WTC11 (cell line): ENCODE results near the gene PCYOX1L. TPM values are rescaled to one million over a fixed set of nuclear protein-coding genes. Genes with fewer than 3 reads are reported as not detected.

Experiments used
- ATAC-seq: fragments of 200-7000 bp; cut with Tn5 transposase; 2 replicates; pipeline ENCODE4 v1.10.0; 2021; ENCODE audit warnings: mild to moderate bottlenecking, moderate library complexity
- CTCF ChIA-PET: fragments of 300-600 bp; sonication (Branson Sonifier 250); formaldehyde crosslinking; loops from one replicate; lab custom pipeline; 2021; ENCODE audit warnings: antibody characterized with exemption; lab: Charles Lee
- POLR2A ChIA-PET: fragments of 350-600 bp; sonication (Branson Sonifier 250); formaldehyde crosslinking; loops from one replicate; lab custom pipeline; 2021; ENCODE audit warnings: antibody characterized with exemption; lab: Charles Lee
- DNase-seq: peaks from one replicate; pipeline ENCODE4 v3.0.0; 2021; ENCODE audit warnings: low spot score
- H3K27ac Mint-ChIP-seq: 2 replicates; pipeline ENCODE4 v1.8.0; 2021; ENCODE audit warnings: mixed read lengths
- H3K27me3 Mint-ChIP-seq: 2 replicates; pipeline ENCODE4 v1.8.0; 2021; ENCODE audit warnings: low read depth, mild to moderate bottlenecking, moderate library complexity, mixed read lengths
- H3K36me3 Mint-ChIP-seq: 2 replicates; pipeline ENCODE4 v1.8.0; 2021; ENCODE audit warnings: mixed read lengths
- H3K4me1 Mint-ChIP-seq: 2 replicates; pipeline ENCODE4 v1.8.0; 2022; ENCODE audit warnings: mixed read lengths
- H3K4me3 Mint-ChIP-seq: 2 replicates; pipeline ENCODE4 v1.8.0; 2021; ENCODE audit warnings: mild to moderate bottlenecking, moderate library complexity, mixed read lengths
- H3K9me3 Mint-ChIP-seq: 2 replicates; pipeline ENCODE4 v1.8.0; 2021; ENCODE audit warnings: mixed read lengths
- AFF4 ChIP-seq: sonication (generic); formaldehyde crosslinking; IDR thresholded peaks from 2 replicates; pipeline ENCODE4 v1.8.1; 2023; ENCODE audit warnings: mild to moderate bottlenecking, missing genetic modification reagents, borderline replicate concordance
- CREB1 ChIP-seq: sonication (generic); formaldehyde crosslinking; IDR thresholded peaks from 2 replicates; pipeline ENCODE4 v1.8.0; 2023; ENCODE audit warnings: mild to moderate bottlenecking, missing genetic modification reagents
- CREM ChIP-seq: sonication (generic); formaldehyde crosslinking; IDR thresholded peaks from 2 replicates; pipeline ENCODE4 v1.8.1; 2022; ENCODE audit warnings: mild to moderate bottlenecking, missing genetic modification reagents, moderate library complexity
- ERG ChIP-seq: fragments of 250-450 bp; sonication (Bioruptor Pico); IDR thresholded peaks from 2 replicates; pipeline ENCODE4 v1.8.0; 2021; ENCODE audit warnings: mild to moderate bottlenecking
- ETV6 ChIP-seq: sonication (generic); formaldehyde crosslinking; IDR thresholded peaks from 2 replicates; pipeline ENCODE4 v1.8.1; 2022; ENCODE audit warnings: mild to moderate bottlenecking, missing genetic modification reagents
- GABPB1 ChIP-seq: sonication (generic); formaldehyde crosslinking; IDR thresholded peaks from 2 replicates; pipeline ENCODE4 v1.8.1; 2023; ENCODE audit warnings: mild to moderate bottlenecking, missing genetic modification reagents
- GTF2I ChIP-seq: fragments of 250-450 bp; sonication (Bioruptor Pico); conservative IDR thresholded peaks from 2 replicates; pipeline ENCODE4 v1.4.0; 2021; ENCODE audit warnings: mild to moderate bottlenecking
- JUN ChIP-seq: sonication (generic); formaldehyde crosslinking; IDR thresholded peaks from 2 replicates; pipeline ENCODE4 v1.8.0; 2023; ENCODE audit warnings: mild to moderate bottlenecking, missing genetic modification reagents
- NR3C1 ChIP-seq: sonication (generic); formaldehyde crosslinking; conservative IDR thresholded peaks from 2 replicates; pipeline ENCODE4 v1.8.1; 2023; ENCODE audit warnings: low read depth, mild to moderate bottlenecking, missing genetic modification reagents
- PRDM15 ChIP-seq: sonication (generic); formaldehyde crosslinking; IDR thresholded peaks from 2 replicates; pipeline ENCODE4 v1.8.0; 2022; ENCODE audit warnings: missing genetic modification reagents
- SMAD3 ChIP-seq: sonication (generic); formaldehyde crosslinking; IDR thresholded peaks from 2 replicates; pipeline ENCODE4 v1.8.0; 2022; ENCODE audit warnings: missing genetic modification reagents, mild to moderate bottlenecking, borderline replicate concordance
- SMAD4 ChIP-seq: sonication (generic); formaldehyde crosslinking; IDR thresholded peaks from 2 replicates; pipeline ENCODE4 v1.8.0; 2022; ENCODE audit warnings: mild to moderate bottlenecking, missing genetic modification reagents
- SOX15 ChIP-seq: fragments of 250-450 bp; sonication (Bioruptor Pico); IDR thresholded peaks from 2 replicates; pipeline ENCODE4 v1.9.0; 2021; ENCODE audit warnings: mild to moderate bottlenecking
- TP53 ChIP-seq: sonication (generic); formaldehyde crosslinking; IDR thresholded peaks from 2 replicates; pipeline ENCODE4 v1.8.1; 2023; ENCODE audit warnings: mild to moderate bottlenecking, missing genetic modification reagents
- ZNF263 ChIP-seq: sonication (generic); formaldehyde crosslinking; IDR thresholded peaks from 2 replicates; pipeline ENCODE4 v1.8.1; 2022; ENCODE audit warnings: low read depth, mild to moderate bottlenecking, moderate library complexity, missing genetic modification reagents
- ZNF281 ChIP-seq: sonication (generic); formaldehyde crosslinking; IDR thresholded peaks from 2 replicates; pipeline ENCODE4 v1.8.0; 2023; ENCODE audit warnings: mild to moderate bottlenecking, missing genetic modification reagents
- ZNF396 ChIP-seq: fragments of 250-450 bp; sonication (Bioruptor Pico); IDR thresholded peaks from 2 replicates; pipeline ENCODE4 v1.8.0; 2021; ENCODE audit warnings: mild to moderate bottlenecking, moderate library complexity, borderline replicate concordance
- total RNA-seq: library from RNA; stranded (reverse); gene quantifications from 3 replicates; pipeline ENCODE4 v1.2.3, GENCODE V29; 2021
- TF ChIP-seq, protein P1 (sequence below): sonication (generic); formaldehyde crosslinking; IDR thresholded peaks from 2 replicates; pipeline ENCODE4 v1.8.1; 2023; ENCODE audit warnings: mild to moderate bottlenecking, missing genetic modification reagents, moderate library complexity
- TF ChIP-seq, protein P2 (sequence below): sonication (generic); formaldehyde crosslinking; IDR thresholded peaks from 2 replicates; pipeline ENCODE4 v1.8.1; 2023; ENCODE audit warnings: mild to moderate bottlenecking, missing genetic modification reagents

Gene PCYOX1L
- total RNA-seq, 1 experiment from 2014 or later = 8.1 TPM

GRCh38 chr5:149407323-149408251 lies 49.7 kb downstream of the PCYOX1L start:
- H3K27me3 Mint-ChIP-seq = no peaks in the 10 kb centered on the region
- no peaks in the 10 kb centered on the region for H3K36me3 Mint-ChIP-seq
- H3K27ac Mint-ChIP-seq = peak overlapping the region; percentile 38; the same call in 1 of the 2 replicates
- CTCF ChIA-PET = interaction anchor here (0.9 to 5.7 kb wide), 8 partner anchors 12 to 41 kb away, joined by 3 to 45 read pairs (median 8); no protein-coding TSS in a partner anchor
- no peak for TF ChIP-seq ETV6 (CRISPR knock-in tag)
- no peak for TF ChIP-seq ZNF281
- no peak for TF ChIP-seq SMAD4 (CRISPR knock-in tag)
- TF ChIP-seq PRDM15 (CRISPR knock-in tag) = no peak
- no peak for TF ChIP-seq ZNF396 (CRISPR knock-in tag)
- TF ChIP-seq GABPB1 = no peak
- no peak for TF ChIP-seq SOX15 (CRISPR knock-in tag)
- no peak for TF ChIP-seq JUN
- TF ChIP-seq ZNF263 (CRISPR knock-in tag) = no peak
- TF ChIP-seq GTF2I = no peak
- TF ChIP-seq ERG (CRISPR knock-in tag) = no peak
- no peak for TF ChIP-seq AFF4 (CRISPR knock-in tag)
- TF ChIP-seq, protein P1, sequence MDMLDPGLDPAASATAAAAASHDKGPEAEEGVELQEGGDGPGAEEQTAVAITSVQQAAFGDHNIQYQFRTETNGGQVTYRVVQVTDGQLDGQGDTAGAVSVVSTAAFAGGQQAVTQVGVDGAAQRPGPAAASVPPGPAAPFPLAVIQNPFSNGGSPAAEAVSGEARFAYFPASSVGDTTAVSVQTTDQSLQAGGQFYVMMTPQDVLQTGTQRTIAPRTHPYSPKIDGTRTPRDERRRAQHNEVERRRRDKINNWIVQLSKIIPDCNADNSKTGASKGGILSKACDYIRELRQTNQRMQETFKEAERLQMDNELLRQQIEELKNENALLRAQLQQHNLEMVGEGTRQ (CRISPR knock-in tag) = no peak
- TF ChIP-seq, protein P2, sequence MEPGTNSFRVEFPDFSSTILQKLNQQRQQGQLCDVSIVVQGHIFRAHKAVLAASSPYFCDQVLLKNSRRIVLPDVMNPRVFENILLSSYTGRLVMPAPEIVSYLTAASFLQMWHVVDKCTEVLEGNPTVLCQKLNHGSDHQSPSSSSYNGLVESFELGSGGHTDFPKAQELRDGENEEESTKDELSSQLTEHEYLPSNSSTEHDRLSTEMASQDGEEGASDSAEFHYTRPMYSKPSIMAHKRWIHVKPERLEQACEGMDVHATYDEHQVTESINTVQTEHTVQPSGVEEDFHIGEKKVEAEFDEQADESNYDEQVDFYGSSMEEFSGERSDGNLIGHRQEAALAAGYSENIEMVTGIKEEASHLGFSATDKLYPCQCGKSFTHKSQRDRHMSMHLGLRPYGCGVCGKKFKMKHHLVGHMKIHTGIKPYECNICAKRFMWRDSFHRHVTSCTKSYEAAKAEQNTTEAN (CRISPR knock-in tag) = no peak
- no peak for TF ChIP-seq CREB1
- TF ChIP-seq NR3C1 (CRISPR knock-in tag) = no peak
- TF ChIP-seq TP53 (CRISPR knock-in tag) = no peak
- no peak for TF ChIP-seq CREM
- TF ChIP-seq SMAD3 = no peak
- H3K9me3 Mint-ChIP-seq = no peaks in the 10 kb centered on the region
- peaks cover 40% of the 10 kb centered on the region for H3K4me1 Mint-ChIP-seq
- DNase-seq (no peak), ATAC-seq (no peak)
- POLR2A ChIA-PET = no interaction called here
- H3K4me3 Mint-ChIP-seq = no peak overlapping the region
